Adrenal gland (tissue), 5 donors: ENCODE measurements around the gene CRB1.

Experiments
- POLR2A ChIP-seq, 2 donors: fragments of 450-650 bp; IDR thresholded peaks; one replicate each; pipeline ENCODE4 v1.6.1; 2017; ENCODE audit warnings: antibody characterized with exemption in 2 of 2, mild to moderate bottlenecking in 2 of 2, moderate library complexity in 1 of 2
- TF ChIP-seq, protein P1 (sequence below), 6 experiments: fragments of 450-650 bp in 4 of 6; fragments of 200-600 bp in 2 of 6; sonication (generic) in 1 of 6; IDR thresholded peaks; 1 replicate in 5 of 6; 2 replicates in 1 of 6; pipeline versions ENCODE4 v1.5.1 to v1.8.0; 2016 to 2021; ENCODE audit warnings: antibody characterized with exemption in 6 of 6, mild to moderate bottlenecking in 2 of 6, moderate library complexity in 1 of 6
- donor health status: DM: no; HTN: no; CAD: no.

DNA sequence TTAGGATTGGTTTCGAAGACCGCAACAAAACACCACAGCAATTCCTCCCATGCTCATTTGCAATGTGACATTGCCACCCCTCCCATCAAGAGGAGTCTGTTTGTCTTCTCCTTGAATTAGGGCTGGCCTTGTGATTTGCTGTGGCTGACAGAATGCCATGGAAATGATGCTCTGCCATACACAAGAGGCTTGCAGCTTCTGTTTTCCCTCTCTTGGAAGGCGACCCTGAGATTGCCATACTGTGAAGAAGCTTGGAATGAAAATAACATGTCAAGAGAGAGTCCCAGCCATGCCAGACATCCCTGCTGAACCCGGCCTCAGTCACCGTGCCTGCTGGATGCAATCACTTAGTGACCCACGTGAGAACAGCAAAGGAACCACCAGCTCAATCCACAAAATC lies 212.4 kb downstream of the CRB1 start:
- no peak for TF ChIP-seq POLR2A (IDR thresholded peaks at IDR 0.05)
- TF ChIP-seq, protein P1, sequence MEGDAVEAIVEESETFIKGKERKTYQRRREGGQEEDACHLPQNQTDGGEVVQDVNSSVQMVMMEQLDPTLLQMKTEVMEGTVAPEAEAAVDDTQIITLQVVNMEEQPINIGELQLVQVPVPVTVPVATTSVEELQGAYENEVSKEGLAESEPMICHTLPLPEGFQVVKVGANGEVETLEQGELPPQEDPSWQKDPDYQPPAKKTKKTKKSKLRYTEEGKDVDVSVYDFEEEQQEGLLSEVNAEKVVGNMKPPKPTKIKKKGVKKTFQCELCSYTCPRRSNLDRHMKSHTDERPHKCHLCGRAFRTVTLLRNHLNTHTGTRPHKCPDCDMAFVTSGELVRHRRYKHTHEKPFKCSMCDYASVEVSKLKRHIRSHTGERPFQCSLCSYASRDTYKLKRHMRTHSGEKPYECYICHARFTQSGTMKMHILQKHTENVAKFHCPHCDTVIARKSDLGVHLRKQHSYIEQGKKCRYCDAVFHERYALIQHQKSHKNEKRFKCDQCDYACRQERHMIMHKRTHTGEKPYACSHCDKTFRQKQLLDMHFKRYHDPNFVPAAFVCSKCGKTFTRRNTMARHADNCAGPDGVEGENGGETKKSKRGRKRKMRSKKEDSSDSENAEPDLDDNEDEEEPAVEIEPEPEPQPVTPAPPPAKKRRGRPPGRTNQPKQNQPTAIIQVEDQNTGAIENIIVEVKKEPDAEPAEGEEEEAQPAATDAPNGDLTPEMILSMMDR (IDR thresholded peaks at IDR 0.05): no peak
